ENCODE results near the gene HTR3B.
"Not testable (repeated sequence)": the region's sequence is repeated elsewhere in the genome, so short reads cannot be mapped to it uniquely, and the experiment has no call there.

The HTR3B gene

DNA sequence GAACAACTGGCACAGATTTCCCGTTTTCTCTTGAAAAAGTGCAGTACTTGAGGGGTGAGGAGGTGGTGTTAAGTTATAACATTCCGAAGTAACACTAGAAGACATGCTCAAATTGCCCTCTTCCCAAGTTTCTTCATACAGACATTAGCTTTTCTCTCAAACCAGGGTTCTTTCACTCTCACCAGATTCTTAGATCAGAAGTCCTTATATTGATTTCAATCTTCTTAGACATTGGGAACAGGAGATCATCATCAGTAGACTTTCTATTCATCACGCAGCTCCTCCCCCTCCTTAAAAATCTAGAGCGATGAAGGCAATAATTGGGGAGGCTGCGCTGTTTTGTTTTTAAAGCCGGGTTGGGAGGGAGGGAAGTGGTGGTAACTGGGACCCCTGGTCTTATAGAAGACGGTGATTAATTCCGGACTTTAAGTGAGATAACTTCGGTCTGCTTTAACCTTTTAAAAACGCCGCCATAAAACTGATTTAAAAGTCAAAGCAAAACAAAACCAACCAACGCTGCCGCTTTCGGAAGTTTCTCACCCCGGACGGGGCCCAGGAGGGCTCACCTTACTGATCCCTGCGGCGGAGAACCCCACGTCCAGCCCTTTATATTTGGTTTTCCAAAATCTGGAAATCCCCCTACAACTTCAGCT, 29.9 kb upstream of the HTR3B start:
- H3K4me1 ChIP-seq (ENCODE audit: control insufficient read depth, insufficient read depth, low read length), result peaks cover under 1% of the 10 kb centered on the region
- H3K4me3 ChIP-seq (ENCODE audit: low read length), result peak overlapping the region; percentile 51
- H3K36me3 ChIP-seq (ENCODE audit: control insufficient read depth, insufficient read depth, low read length), result no peaks in the 10 kb centered on the region
- H3K9ac ChIP-seq (ENCODE audit: low read length), result peak overlapping the region; percentile 72
- H3K9me3 ChIP-seq (ENCODE audit: control insufficient read depth, low read length), result no peaks in the 10 kb centered on the region
- no peaks in the 10 kb centered on the region for H3K27me3 ChIP-seq (ENCODE audit: control insufficient read depth, insufficient read depth, low read length)

GRCh38 chr11:113875234-113876073, 29.1 kb upstream of the HTR3B start, which contains the start of gene USP28:
USP28 (minus strand) TSS chr11:113875572; CDS start chr11:113875501, 71 bp downstream.
- H3K9ac ChIP-seq (ENCODE audit: low read length), result peak within 1 kb of the TSS; percentile 72
- H3K9me3 ChIP-seq (ENCODE audit: control insufficient read depth, low read length), result no peaks in the 10 kb centered on the region
- peak within 1 kb of the TSS; percentile 51 for H3K4me3 ChIP-seq (ENCODE audit: low read length)
- no peaks in the 10 kb centered on the region for H3K36me3 ChIP-seq (ENCODE audit: control insufficient read depth, insufficient read depth, low read length)
- no peaks in the 10 kb centered on the region for H3K27me3 ChIP-seq (ENCODE audit: control insufficient read depth, insufficient read depth, low read length)
- no peaks in the 10 kb centered on the region for H3K4me1 ChIP-seq (ENCODE audit: control insufficient read depth, insufficient read depth, low read length)

DNA sequence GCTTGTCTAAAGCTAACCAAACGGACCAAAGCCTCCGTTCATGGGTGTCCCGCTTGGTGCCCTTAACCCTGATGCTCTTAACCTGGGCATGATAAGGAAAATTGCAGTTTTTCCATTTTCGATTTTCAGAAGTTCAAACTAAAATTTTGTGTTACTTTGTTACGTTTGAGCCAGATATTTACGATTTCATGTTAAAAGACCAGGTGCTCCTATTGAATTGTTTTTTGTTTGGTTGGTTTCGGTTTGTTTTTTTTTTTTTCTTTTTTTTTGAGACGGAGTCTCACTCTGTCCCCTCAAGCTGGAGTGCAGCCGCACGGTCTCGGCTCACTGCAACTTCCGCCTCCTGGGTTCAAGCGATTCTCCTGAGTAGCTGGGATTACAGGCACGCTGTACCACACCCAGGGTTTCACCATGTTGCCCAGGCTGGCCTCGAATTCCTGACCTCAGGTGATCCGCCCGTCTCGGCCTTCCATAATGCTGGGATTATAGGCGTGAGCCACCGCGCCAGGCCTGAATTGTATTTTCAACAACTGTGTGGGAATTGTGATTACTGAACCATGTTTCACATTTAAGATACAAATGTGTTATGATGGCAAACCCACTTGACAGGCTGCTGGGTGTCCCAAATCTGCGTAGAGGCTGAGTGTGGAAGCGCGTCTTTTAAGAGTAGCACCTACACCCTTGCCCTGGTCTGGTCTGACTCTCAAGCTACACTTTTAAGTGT, 28.4 kb upstream of the HTR3B start:
- H3K36me3 ChIP-seq (ENCODE audit: control insufficient read depth, insufficient read depth, low read length), result no peaks in the 10 kb centered on the region
- H3K4me3 ChIP-seq (ENCODE audit: low read length), result peak overlapping the region; percentile 16
- H3K4me1 ChIP-seq (ENCODE audit: control insufficient read depth, insufficient read depth, low read length), result no peaks in the 10 kb centered on the region
- no peaks in the 10 kb centered on the region for H3K27me3 ChIP-seq (ENCODE audit: control insufficient read depth, insufficient read depth, low read length)
- H3K9me3 ChIP-seq (ENCODE audit: control insufficient read depth, low read length), result no peaks in the 10 kb centered on the region
- H3K9ac ChIP-seq (ENCODE audit: low read length), result peak overlapping the region; percentile 63

DNA sequence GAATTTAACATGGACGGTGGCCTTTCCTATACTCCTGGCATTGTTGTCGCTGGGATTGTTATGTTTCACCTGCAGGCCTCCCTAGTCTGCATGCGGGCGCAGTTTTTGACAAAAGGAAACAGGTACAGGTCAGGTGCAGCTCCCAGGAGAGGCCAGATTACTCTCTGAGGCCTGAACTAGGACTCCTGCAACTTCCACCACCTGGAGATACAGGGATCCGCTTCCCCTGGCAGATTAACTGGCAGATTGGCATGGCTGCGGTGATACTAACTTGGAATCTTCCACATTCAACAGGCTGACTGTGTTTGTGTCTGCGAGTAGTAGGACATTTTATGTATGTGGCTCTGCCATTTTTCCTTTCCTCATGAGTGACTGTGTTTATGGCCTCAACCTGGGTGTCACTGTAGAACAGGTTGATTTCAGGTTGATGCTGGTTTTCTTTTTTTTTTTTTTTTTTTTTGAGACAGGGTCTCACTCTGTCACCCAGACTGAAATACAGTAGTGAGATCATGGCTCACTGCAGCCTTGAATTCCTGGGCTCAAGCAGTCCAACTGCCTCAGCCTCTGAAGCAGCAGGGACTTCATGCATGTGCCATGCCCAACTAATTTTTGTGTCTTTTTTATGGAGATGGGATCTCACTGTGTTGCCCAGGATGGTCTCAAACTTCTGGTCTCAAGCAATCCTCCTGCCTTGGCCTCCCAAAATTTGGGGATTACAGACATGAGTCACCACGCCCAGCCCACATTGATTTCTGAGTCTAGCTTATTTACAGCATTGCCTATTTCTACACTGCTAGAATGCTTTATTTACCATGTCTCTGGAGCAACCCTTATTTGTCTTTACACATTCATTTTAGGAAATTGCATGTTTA, 27.6 kb upstream of the HTR3B start:
- H3K27me3 ChIP-seq (ENCODE audit: control insufficient read depth, insufficient read depth, low read length), result no peaks in the 10 kb centered on the region
- H3K4me1 ChIP-seq (ENCODE audit: control insufficient read depth, insufficient read depth, low read length), result no peaks in the 10 kb centered on the region
- no peak overlapping the region for H3K4me3 ChIP-seq (ENCODE audit: low read length)
- no peaks in the 10 kb centered on the region for H3K9me3 ChIP-seq (ENCODE audit: control insufficient read depth, low read length)
- no peak overlapping the region for H3K9ac ChIP-seq (ENCODE audit: low read length)
- no peaks in the 10 kb centered on the region for H3K36me3 ChIP-seq (ENCODE audit: control insufficient read depth, insufficient read depth, low read length)

DNA sequence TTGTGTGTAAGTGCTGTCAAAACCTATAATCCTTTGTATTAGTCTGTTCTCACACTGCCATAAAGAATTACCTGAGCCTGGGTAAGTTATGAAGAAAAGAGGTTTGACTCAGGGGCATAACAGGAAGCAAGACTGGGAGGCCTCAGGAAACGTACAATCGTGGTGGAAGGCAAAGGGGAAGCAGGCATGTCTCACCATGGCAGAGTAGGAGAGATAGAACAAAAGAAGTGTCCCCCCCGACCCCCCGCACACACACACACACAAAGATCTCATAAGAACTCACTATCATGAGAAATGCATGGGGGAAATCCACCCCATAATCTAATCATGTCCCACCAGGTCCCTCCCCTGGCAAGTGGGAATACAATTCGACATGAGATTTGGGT, 26.9 kb upstream of the HTR3B start:
- Histone ChIP-seq H3K27me3 (ENCODE audit: control insufficient read depth, insufficient read depth, low read length) (no peaks in the 10 kb centered on the region), H3K4me3 (ENCODE audit: low read length) (no peak overlapping the region), H3K36me3 (ENCODE audit: control insufficient read depth, insufficient read depth, low read length) (no peaks in the 10 kb centered on the region), H3K9me3 (ENCODE audit: control insufficient read depth, low read length) (no peaks in the 10 kb centered on the region), H3K9ac (ENCODE audit: low read length) (no peak overlapping the region), H3K4me1 (ENCODE audit: control insufficient read depth, insufficient read depth, low read length) (no peaks in the 10 kb centered on the region)

DNA sequence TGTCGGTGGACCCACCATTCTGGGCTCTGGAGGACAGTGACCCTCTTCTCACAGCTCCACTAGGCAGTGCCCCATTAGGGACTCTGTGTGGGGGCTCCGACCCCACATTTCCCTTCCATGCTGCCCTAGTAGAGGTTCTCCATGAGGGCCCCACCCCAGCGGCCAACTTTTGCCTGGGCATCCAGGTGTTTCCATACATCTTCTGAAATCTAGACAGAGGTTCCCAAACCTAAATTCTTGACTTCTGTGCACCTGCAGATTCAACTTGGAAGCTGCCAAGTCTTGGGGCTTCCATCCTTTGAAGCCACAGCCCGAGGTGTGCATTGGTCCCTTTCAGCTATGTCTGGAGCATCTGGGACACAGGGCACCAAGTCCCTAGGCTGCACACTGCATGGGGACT, 25.1 kb upstream of the HTR3B start:
- not testable (repeated sequence) for H3K9me3 ChIP-seq (ENCODE audit: control insufficient read depth, low read length); H3K4me1 ChIP-seq (ENCODE audit: control insufficient read depth, insufficient read depth, low read length); H3K4me3 ChIP-seq (ENCODE audit: low read length); H3K36me3 ChIP-seq (ENCODE audit: control insufficient read depth, insufficient read depth, low read length); H3K9ac ChIP-seq (ENCODE audit: low read length); H3K27me3 ChIP-seq (ENCODE audit: control insufficient read depth, insufficient read depth, low read length)

- H3K4me3 ChIP-seq (ENCODE audit: low read length), result no peak overlapping the region
- no peaks in the 10 kb centered on the region for H3K9me3 ChIP-seq (ENCODE audit: control insufficient read depth, low read length)
- no peaks in the 10 kb centered on the region for H3K36me3 ChIP-seq (ENCODE audit: control insufficient read depth, insufficient read depth, low read length)
- H3K27me3 ChIP-seq (ENCODE audit: control insufficient read depth, insufficient read depth, low read length), result no peaks in the 10 kb centered on the region
- no peaks in the 10 kb centered on the region for H3K4me1 ChIP-seq (ENCODE audit: control insufficient read depth, insufficient read depth, low read length)
- no peak overlapping the region for H3K9ac ChIP-seq (ENCODE audit: low read length)
These were observed 23.6 kb upstream of the HTR3B start for GRCh38 chr11:113880971-113881370.

GRCh38 chr11:113881856-113882255, 22.7 kb upstream of the HTR3B start:
- H3K9ac ChIP-seq (ENCODE audit: low read length), result no peak overlapping the region
- H3K36me3 ChIP-seq (ENCODE audit: control insufficient read depth, insufficient read depth, low read length), result no peaks in the 10 kb centered on the region
- no peaks in the 10 kb centered on the region for H3K27me3 ChIP-seq (ENCODE audit: control insufficient read depth, insufficient read depth, low read length)

GRCh38 chr11:113884361-113884836, 20.2 kb upstream of the HTR3B start:
- no peaks in the 10 kb centered on the region for H3K27me3 ChIP-seq (ENCODE audit: control insufficient read depth, insufficient read depth, low read length)
- H3K9me3 ChIP-seq (ENCODE audit: control insufficient read depth, low read length), result no peaks in the 10 kb centered on the region
- no peaks in the 10 kb centered on the region for H3K4me1 ChIP-seq (ENCODE audit: control insufficient read depth, insufficient read depth, low read length)
- H3K4me3 ChIP-seq (ENCODE audit: low read length), result no peak overlapping the region
- H3K36me3 ChIP-seq (ENCODE audit: control insufficient read depth, insufficient read depth, low read length), result no peaks in the 10 kb centered on the region
- no peak overlapping the region for H3K9ac ChIP-seq (ENCODE audit: low read length)

More at GRCh38 chr11:113881856-113882255, 22.7 kb upstream of the HTR3B start:
- Histone ChIP-seq H3K4me3 (ENCODE audit: low read length) (no peak overlapping the region), H3K9me3 (ENCODE audit: control insufficient read depth, low read length) (no peaks in the 10 kb centered on the region), H3K4me1 (ENCODE audit: control insufficient read depth, insufficient read depth, low read length) (no peaks in the 10 kb centered on the region)

DNA sequence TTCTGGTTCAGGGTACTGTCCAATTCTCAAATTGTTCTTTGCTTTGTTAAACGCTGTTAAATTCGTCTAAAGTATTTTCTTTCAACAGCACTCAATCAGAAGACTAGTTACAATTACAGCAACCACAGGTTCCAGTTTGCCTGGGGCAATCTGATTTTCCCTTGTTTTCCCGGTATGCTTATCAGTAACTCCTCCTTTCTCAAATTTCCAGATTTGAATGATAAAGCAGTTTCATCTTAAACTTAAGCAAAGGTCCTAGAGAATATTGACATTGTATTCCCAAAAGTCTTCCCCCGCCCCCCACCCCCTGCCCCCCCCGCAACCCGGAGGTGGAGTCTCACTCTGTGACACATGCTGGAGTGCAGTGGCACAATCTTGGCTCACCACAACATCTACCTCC, 18.7 kb upstream of the HTR3B start:
- H3K36me3 ChIP-seq (ENCODE audit: control insufficient read depth, insufficient read depth, low read length), result no peaks in the 10 kb centered on the region
- H3K4me1 ChIP-seq (ENCODE audit: control insufficient read depth, insufficient read depth, low read length), result no peaks in the 10 kb centered on the region
- H3K9me3 ChIP-seq (ENCODE audit: control insufficient read depth, low read length), result no peaks in the 10 kb centered on the region
- no peak overlapping the region for H3K4me3 ChIP-seq (ENCODE audit: low read length)
- H3K27me3 ChIP-seq (ENCODE audit: control insufficient read depth, insufficient read depth, low read length), result no peaks in the 10 kb centered on the region
- H3K9ac ChIP-seq (ENCODE audit: low read length), result no peak overlapping the region

DNA sequence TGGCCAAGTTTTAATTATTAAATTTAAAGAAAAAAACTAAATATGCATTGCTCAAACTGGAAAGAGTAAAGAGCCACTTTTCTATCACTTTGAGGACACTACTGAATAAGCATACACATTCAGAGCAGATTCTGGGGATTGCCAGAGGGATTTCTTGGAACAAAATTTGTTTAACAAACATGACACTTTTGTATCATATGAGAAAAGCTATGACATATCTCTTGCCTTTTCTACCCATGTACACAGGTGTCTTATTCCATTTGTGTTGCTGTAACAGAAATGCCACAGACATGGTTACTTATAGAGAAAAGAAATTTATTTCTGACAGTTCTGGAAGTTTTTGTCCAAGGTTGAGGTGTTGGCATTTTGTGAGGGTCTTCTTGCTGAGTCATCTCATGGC, 15.7 kb upstream of the HTR3B start:
- H3K9ac ChIP-seq (ENCODE audit: low read length), result no peak overlapping the region
- no peaks in the 10 kb centered on the region for H3K4me1 ChIP-seq (ENCODE audit: control insufficient read depth, insufficient read depth, low read length)
- no peaks in the 10 kb centered on the region for H3K36me3 ChIP-seq (ENCODE audit: control insufficient read depth, insufficient read depth, low read length)
- no peaks in the 10 kb centered on the region for H3K9me3 ChIP-seq (ENCODE audit: control insufficient read depth, low read length)
- no peak overlapping the region for H3K4me3 ChIP-seq (ENCODE audit: low read length)
- no peaks in the 10 kb centered on the region for H3K27me3 ChIP-seq (ENCODE audit: control insufficient read depth, insufficient read depth, low read length)

Measured in mucosa of stomach (tissue), 1 donor.